Panc1 (cell line): ENCODE results near the gene CA12. TPM values are rescaled to one million over a fixed set of nuclear protein-coding genes. Genes with fewer than 3 reads are reported as not detected.

Source experiments
- ATAC-seq: fragments of 200-7000 bp; cut with Tn5 transposase; 2 replicates; pipeline ENCODE4 v1.9.1; 2020; ENCODE audit warnings: mild to moderate bottlenecking, moderate library complexity
- BruUV-seq: library from RNA; stranded (reverse); fragments of 400-500 nt; replicated peaks from 2 replicates; lab custom pipeline; 2021; lab: Mats Ljungman, UMichigan
- CTCF ChIA-PET: fragments of 300-600 bp; sonication (Branson Sonifier 250); formaldehyde crosslinking; loops from one replicate; lab custom pipeline; 2022; ENCODE audit warnings: antibody characterized with exemption; lab: Charles Lee
- POLR2A ChIA-PET: fragments of 300-600 bp; sonication (Branson Sonifier 250); formaldehyde crosslinking; loops from one replicate; lab custom pipeline; 2022; ENCODE audit warnings: antibody characterized with exemption; lab: Charles Lee
- DNase-seq: peaks from one replicate; pipeline ENCODE4 v3.0.0-alpha.2; 2010; ENCODE audit warnings: low read depth, low spot score
- H3K27ac ChIP-seq: 2 replicates; pipeline ENCODE4 v1.5.1; 2011; ENCODE audit warnings: mild to moderate bottlenecking, low read length, inconsistent platforms
- H3K27me3 ChIP-seq: fragments of 200-500 bp; sonication (Bioruptor generic); 2 replicates; pipeline ENCODE4 v1.6.0; 2014; ENCODE audit warnings: low read length, inconsistent platforms; ENCODE audit not compliant: control insufficient read depth, insufficient read depth
- H3K36me3 ChIP-seq: fragments of 200-500 bp; sonication (Bioruptor generic); 2 replicates; pipeline ENCODE4 v1.5.1; 2014; ENCODE audit warnings: inconsistent platforms, mild to moderate bottlenecking, low read length, moderate library complexity; ENCODE audit not compliant: control insufficient read depth, insufficient read depth
- H3K4me1 ChIP-seq: 2 replicates; pipeline ENCODE4 v1.5.1; 2011; ENCODE audit warnings: inconsistent platforms, mild to moderate bottlenecking, low read length, moderate library complexity; ENCODE audit not compliant: control insufficient read depth, insufficient read depth
- H3K4me3 ChIP-seq, 2 experiments: 2 replicates each; pipeline ENCODE4 v1.5.1; 2011 to 2012; ENCODE audit warnings: low read depth in 2 of 2, low read length in 2 of 2, mild to moderate bottlenecking in 2 of 2, inconsistent platforms in 1 of 2, moderate library complexity in 1 of 2
- H3K9me3 ChIP-seq: fragments of 200-500 bp; sonication (Bioruptor generic); 2 replicates; pipeline ENCODE4 v1.5.1; 2014; ENCODE audit warnings: low read depth, mild to moderate bottlenecking, inconsistent platforms, low read length, moderate library complexity; ENCODE audit not compliant: control insufficient read depth, insufficient read depth
- POLR2AphosphoS5 ChIP-seq: IDR thresholded peaks from 2 replicates; pipeline ENCODE4 v1.6.1; 2012; ENCODE audit warnings: mild to moderate bottlenecking, low read depth, low read length, moderate library complexity
- SIN3A ChIP-seq: IDR thresholded peaks from 2 replicates; pipeline ENCODE4 v1.6.1; 2012; ENCODE audit warnings: low read depth, mild to moderate bottlenecking, low read length, moderate library complexity, borderline replicate concordance; ENCODE audit not compliant: insufficient read depth
- TCF7L2 ChIP-seq: IDR thresholded peaks from 2 replicates; pipeline ENCODE4 v1.6.1; 2011; ENCODE audit warnings: mild to moderate bottlenecking, low read depth, low read length, inconsistent platforms
- in situ Hi-C: cut with HindIII; loops from 2 replicates; pipeline ENCODE4 v1.10.0; 2016; ENCODE audit warnings: low sequenced_read_pairs, low pct_unique_long_range_greater_than_20kb
- intact Hi-C: fragments of 100-400 bp; cut with micrococcal nuclease; formaldehyde crosslinking; loops from one replicate; pipeline ENCODE4 v1.10.0; 2022; ENCODE audit not compliant: unreplicated experiment
- total RNA-seq: library from RNA; stranded (reverse); gene quantifications from one replicate; pipeline ENCODE4 v1.2.1, GENCODE V29; 2021; ENCODE audit not compliant: unreplicated experiment
- TF ChIP-seq, protein P1 (sequence below), 2 experiments: IDR thresholded peaks; 2 replicates each; pipeline ENCODE4 v1.6.1; 2011 to 2012; ENCODE audit warnings: low read depth in 2 of 2, control low read depth in 1 of 2, low read length in 1 of 2, mild to moderate bottlenecking in 1 of 2, moderate library complexity in 1 of 2; ENCODE audit not compliant: insufficient read depth in 1 of 2
- TF ChIP-seq, protein P2 (sequence below): fragments of 450-650 bp; IDR thresholded peaks from 2 replicates; pipeline ENCODE4 v1.5.1; 2017; ENCODE audit warnings: mild to moderate bottlenecking

CA12 gene
- total RNA-seq, 1 experiment from 2014 or later: 0.74 TPM

DNA sequence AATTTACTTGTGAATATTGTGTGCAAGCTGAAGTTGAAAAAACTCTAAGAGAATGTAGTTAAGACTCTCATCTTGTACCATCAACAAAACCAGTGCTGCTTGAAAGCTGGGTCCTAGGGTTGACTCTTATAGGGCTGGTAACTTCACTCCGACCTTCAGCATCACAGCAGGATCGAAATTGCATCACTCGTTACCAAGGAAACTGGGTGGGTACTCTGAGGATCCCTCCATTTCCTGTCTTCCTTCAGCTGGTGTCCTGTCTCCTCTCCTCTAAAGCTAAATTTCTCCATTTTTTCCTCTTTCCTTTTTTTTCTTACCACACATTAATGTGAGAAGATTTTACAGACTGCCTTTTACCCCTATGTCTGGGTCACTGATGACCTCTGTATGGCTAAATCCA lies 107.2 kb downstream of the CA12 start:
- no peak overlapping the region for H3K4me3 ChIP-seq
- ChIA-PET CTCF (no interaction called here), POLR2A (no interaction called here)
- DNase-seq (no peak), ATAC-seq (no peak)
- intact Hi-C loops: no loop called here
- no TSS peak for BruUV-seq
- H3K36me3 ChIP-seq: no peaks in the 10 kb centered on the region
- TF ChIP-seq, protein P1, sequence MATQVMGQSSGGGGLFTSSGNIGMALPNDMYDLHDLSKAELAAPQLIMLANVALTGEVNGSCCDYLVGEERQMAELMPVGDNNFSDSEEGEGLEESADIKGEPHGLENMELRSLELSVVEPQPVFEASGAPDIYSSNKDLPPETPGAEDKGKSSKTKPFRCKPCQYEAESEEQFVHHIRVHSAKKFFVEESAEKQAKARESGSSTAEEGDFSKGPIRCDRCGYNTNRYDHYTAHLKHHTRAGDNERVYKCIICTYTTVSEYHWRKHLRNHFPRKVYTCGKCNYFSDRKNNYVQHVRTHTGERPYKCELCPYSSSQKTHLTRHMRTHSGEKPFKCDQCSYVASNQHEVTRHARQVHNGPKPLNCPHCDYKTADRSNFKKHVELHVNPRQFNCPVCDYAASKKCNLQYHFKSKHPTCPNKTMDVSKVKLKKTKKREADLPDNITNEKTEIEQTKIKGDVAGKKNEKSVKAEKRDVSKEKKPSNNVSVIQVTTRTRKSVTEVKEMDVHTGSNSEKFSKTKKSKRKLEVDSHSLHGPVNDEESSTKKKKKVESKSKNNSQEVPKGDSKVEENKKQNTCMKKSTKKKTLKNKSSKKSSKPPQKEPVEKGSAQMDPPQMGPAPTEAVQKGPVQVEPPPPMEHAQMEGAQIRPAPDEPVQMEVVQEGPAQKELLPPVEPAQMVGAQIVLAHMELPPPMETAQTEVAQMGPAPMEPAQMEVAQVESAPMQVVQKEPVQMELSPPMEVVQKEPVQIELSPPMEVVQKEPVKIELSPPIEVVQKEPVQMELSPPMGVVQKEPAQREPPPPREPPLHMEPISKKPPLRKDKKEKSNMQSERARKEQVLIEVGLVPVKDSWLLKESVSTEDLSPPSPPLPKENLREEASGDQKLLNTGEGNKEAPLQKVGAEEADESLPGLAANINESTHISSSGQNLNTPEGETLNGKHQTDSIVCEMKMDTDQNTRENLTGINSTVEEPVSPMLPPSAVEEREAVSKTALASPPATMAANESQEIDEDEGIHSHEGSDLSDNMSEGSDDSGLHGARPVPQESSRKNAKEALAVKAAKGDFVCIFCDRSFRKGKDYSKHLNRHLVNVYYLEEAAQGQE (IDR thresholded peaks at IDR 0.05; ENCODE audit: insufficient read depth in 1 of 2, low read depth in 2 of 2, low read length in 1 of 2): no peak
- TF ChIP-seq, protein P2, sequence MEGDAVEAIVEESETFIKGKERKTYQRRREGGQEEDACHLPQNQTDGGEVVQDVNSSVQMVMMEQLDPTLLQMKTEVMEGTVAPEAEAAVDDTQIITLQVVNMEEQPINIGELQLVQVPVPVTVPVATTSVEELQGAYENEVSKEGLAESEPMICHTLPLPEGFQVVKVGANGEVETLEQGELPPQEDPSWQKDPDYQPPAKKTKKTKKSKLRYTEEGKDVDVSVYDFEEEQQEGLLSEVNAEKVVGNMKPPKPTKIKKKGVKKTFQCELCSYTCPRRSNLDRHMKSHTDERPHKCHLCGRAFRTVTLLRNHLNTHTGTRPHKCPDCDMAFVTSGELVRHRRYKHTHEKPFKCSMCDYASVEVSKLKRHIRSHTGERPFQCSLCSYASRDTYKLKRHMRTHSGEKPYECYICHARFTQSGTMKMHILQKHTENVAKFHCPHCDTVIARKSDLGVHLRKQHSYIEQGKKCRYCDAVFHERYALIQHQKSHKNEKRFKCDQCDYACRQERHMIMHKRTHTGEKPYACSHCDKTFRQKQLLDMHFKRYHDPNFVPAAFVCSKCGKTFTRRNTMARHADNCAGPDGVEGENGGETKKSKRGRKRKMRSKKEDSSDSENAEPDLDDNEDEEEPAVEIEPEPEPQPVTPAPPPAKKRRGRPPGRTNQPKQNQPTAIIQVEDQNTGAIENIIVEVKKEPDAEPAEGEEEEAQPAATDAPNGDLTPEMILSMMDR: no peak
- TF ChIP-seq SIN3A (no peak), POLR2AphosphoS5 (no peak), TCF7L2 (no peak)
- peaks cover 9% of the 10 kb centered on the region for H3K4me1 ChIP-seq
- H3K27ac ChIP-seq: no peak overlapping the region
- H3K27me3 ChIP-seq: no peaks in the 10 kb centered on the region
- in situ Hi-C loops: no loop called here
- H3K9me3 ChIP-seq: no peaks in the 10 kb centered on the region

Other genes with a start within 250 kb of the CA12 start
- gene RPS27L, start 224.4 kb downstream of the CA12 start, total RNA-seq: 61.3 TPM
- 17.6 TPM for gene RAB8B, start 192.2 kb downstream of the CA12 start, total RNA-seq
- gene APH1B, start 104.2 kb downstream of the CA12 start, total RNA-seq: 14.0 TPM
- 51.4 TPM for gene USP3, start 122.7 kb upstream of the CA12 start, total RNA-seq
- gene FBXL22, start 215.5 kb upstream of the CA12 start, total RNA-seq: 0.54 TPM